ENCODE data around the gene SLC5A2. TPM values are rescaled to one million over a fixed set of nuclear protein-coding genes. Genes with fewer than 3 reads are reported as not detected.

Gene SLC5A2
- total and polyA plus RNA-seq, 2 of the 13 experiments (the other 11 are each of a cell fraction or from before 2014, with no cell fraction given) = 0.24 to 0.97 TPM

DNA sequence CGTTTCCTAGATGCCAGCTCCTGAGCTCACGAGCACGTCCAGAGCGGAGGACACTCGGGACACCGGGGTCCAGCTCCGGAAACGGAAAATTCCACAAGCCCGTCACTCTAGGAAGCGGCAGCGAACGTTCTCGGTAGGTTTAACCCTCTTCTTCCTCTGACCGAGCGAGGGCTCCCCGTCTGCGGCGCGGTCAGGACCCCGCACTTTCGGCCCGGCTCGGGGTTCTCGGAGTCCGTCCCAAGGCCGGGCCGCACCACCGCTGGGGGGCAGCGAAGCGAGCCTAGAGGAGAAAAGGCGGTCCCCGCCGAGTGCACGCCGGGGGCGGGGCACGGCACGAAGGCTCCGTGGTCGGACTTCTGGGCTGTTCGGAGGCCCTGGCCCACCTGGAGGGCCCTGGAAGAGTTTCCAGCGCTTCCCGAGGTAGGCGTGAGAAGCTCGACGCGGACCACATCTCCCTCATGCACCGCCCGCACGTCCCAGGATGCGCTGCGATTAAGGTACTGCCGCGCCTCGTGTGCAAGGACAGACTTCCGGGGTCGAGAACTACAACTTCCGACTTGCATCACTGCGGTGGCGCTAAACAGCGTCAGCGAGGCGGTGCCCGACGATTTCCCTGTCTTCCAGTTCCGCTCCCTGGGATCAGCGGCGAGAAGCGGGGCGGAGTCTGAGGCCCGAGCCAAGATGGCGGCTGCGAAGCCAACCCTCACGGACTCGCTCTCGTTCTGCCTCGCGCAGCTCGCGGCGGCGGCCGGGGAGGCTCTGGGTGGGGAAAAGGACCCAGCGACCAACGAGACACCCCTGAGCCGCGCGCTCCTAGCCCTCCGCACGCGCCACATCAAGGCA, 23.9 kb upstream of the SLC5A2 start, which contains the start of gene ARMC5 (continued):
- no peak for TF ChIP-seq EZH2 (conservative IDR thresholded peaks at IDR 0.05; ENCODE audit: low read depth, low read length)
- TF ChIP-seq ZNF251 (CRISPR knock-in tag; IDR thresholded peaks at IDR 0.05) = peak; percentile 80; the same call in 1 of the 2 replicates
- TF ChIP-seq ZNF570 (CRISPR knock-in tag; IDR thresholded peaks at IDR 0.05; ENCODE audit: borderline replicate concordance) = peak; percentile 80; the same call in 1 of the 2 replicates
- TF ChIP-seq ZNF629 (CRISPR knock-in tag; conservative IDR thresholded peaks at IDR 0.05) = peak; percentile 8
- TF ChIP-seq SRSF1 (optimal IDR thresholded peaks at IDR 0.05; ENCODE audit: low read depth, low read length) = peak; percentile 82
- peak; percentile 79 for TF ChIP-seq ZNF564 (CRISPR knock-in tag; IDR thresholded peaks at IDR 0.05)
- no peak for TF ChIP-seq IKZF4 (CRISPR knock-in tag; IDR thresholded peaks at IDR 0.05; ENCODE audit: borderline replicate concordance, low read depth, not compliant biosample characterization)
- TF ChIP-seq, protein P1, sequence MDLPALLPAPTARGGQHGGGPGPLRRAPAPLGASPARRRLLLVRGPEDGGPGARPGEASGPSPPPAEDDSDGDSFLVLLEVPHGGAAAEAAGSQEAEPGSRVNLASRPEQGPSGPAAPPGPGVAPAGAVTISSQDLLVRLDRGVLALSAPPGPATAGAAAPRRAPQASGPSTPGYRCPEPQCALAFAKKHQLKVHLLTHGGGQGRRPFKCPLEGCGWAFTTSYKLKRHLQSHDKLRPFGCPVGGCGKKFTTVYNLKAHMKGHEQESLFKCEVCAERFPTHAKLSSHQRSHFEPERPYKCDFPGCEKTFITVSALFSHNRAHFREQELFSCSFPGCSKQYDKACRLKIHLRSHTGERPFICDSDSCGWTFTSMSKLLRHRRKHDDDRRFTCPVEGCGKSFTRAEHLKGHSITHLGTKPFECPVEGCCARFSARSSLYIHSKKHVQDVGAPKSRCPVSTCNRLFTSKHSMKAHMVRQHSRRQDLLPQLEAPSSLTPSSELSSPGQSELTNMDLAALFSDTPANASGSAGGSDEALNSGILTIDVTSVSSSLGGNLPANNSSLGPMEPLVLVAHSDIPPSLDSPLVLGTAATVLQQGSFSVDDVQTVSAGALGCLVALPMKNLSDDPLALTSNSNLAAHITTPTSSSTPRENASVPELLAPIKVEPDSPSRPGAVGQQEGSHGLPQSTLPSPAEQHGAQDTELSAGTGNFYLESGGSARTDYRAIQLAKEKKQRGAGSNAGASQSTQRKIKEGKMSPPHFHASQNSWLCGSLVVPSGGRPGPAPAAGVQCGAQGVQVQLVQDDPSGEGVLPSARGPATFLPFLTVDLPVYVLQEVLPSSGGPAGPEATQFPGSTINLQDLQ (CRISPR knock-in tag; IDR thresholded peaks at IDR 0.05) = peak; percentile 93; the same call in 1 of the 2 replicates
- peak; percentile 59; the same call in 1 of the 2 replicates for TF ChIP-seq KLF9 (CRISPR knock-in tag; IDR thresholded peaks at IDR 0.05; ENCODE audit: low read depth)
- TF ChIP-seq ZFP82 (CRISPR knock-in tag; IDR thresholded peaks at IDR 0.05; ENCODE audit: borderline replicate concordance) = peak; percentile 93; the same call in 1 of the 2 replicates
- peak; percentile 55 for TF ChIP-seq ZNF790 (CRISPR knock-in tag; IDR thresholded peaks at IDR 0.05; ENCODE audit: borderline replicate concordance)
- TF ChIP-seq ARNT (IDR thresholded peaks at IDR 0.05) = no peak
- TF ChIP-seq SUZ12 (IDR thresholded peaks at IDR 0.05; ENCODE audit: low read depth, low read length) = peak; percentile 59
- TF ChIP-seq NAIF1 (CRISPR knock-in tag; IDR thresholded peaks at IDR 0.05; ENCODE audit: borderline replicate concordance) = peak; percentile 38
- peak; percentile 83 for TF ChIP-seq MIXL1 (CRISPR knock-in tag; IDR thresholded peaks at IDR 0.05)
- peak; percentile 93 for TF ChIP-seq ZNF44 (CRISPR knock-in tag; IDR thresholded peaks at IDR 0.05)
- no peak; the same call in 1 of the 2 replicates for TF ChIP-seq ZNF24 (IDR thresholded peaks at IDR 0.05)
- no peak for TF ChIP-seq ZNF460 (CRISPR knock-in tag; IDR thresholded peaks at IDR 0.05; ENCODE audit: borderline replicate concordance)
- no peak for TF ChIP-seq MAFK (conservative IDR thresholded peaks at IDR 0.05 in 1 of 2, IDR thresholded peaks at IDR 0.05 in 1 of 2; ENCODE audit: low read length in 2 of 2)
- no peak for TF ChIP-seq NFE2 (CRISPR knock-in tag; IDR thresholded peaks at IDR 0.05)
- TF ChIP-seq ZNF589 (CRISPR knock-in tag; conservative IDR thresholded peaks at IDR 0.05) = no peak
- TF ChIP-seq AGO1 (IDR thresholded peaks at IDR 0.05; ENCODE audit: low read depth, low read length, poor library complexity, severe bottlenecking) = no peak
- TF ChIP-seq, protein P2, sequence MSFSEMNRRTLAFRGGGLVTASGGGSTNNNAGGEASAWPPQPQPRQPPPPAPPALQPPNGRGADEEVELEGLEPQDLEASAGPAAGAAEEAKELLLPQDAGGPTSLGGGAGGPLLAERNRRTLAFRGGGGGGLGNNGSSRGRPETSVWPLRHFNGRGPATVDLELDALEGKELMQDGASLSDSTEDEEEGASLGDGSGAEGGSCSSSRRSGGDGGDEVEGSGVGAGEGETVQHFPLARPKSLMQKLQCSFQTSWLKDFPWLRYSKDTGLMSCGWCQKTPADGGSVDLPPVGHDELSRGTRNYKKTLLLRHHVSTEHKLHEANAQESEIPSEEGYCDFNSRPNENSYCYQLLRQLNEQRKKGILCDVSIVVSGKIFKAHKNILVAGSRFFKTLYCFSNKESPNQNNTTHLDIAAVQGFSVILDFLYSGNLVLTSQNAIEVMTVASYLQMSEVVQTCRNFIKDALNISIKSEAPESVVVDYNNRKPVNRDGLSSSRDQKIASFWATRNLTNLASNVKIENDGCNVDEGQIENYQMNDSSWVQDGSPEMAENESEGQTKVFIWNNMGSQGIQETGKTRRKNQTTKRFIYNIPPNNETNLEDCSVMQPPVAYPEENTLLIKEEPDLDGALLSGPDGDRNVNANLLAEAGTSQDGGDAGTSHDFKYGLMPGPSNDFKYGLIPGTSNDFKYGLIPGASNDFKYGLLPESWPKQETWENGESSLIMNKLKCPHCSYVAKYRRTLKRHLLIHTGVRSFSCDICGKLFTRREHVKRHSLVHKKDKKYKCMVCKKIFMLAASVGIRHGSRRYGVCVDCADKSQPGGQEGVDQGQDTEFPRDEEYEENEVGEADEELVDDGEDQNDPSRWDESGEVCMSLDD (CRISPR knock-in tag; IDR thresholded peaks at IDR 0.05; ENCODE audit: borderline replicate concordance) = peak; percentile 9
- peak; percentile 18 for TF ChIP-seq ZNF670 (CRISPR knock-in tag; IDR thresholded peaks at IDR 0.05; ENCODE audit: borderline replicate concordance)
